GM19239 (cell line): ENCODE measurements around the gene BCAS3.

ENCODE experiments used
- DNase-seq: peaks from one replicate; pipeline ENCODE4 v3.0.0; 2011; ENCODE audit warnings: low spot score; ENCODE audit not compliant: insufficient read length
- FAIRE-seq: peaks from 2 replicates; lab custom pipeline; 2011; peaks lifted over from hg19 to GRCh38; lab: Jason Lieb, UNC

The BCAS3 gene

DNA sequence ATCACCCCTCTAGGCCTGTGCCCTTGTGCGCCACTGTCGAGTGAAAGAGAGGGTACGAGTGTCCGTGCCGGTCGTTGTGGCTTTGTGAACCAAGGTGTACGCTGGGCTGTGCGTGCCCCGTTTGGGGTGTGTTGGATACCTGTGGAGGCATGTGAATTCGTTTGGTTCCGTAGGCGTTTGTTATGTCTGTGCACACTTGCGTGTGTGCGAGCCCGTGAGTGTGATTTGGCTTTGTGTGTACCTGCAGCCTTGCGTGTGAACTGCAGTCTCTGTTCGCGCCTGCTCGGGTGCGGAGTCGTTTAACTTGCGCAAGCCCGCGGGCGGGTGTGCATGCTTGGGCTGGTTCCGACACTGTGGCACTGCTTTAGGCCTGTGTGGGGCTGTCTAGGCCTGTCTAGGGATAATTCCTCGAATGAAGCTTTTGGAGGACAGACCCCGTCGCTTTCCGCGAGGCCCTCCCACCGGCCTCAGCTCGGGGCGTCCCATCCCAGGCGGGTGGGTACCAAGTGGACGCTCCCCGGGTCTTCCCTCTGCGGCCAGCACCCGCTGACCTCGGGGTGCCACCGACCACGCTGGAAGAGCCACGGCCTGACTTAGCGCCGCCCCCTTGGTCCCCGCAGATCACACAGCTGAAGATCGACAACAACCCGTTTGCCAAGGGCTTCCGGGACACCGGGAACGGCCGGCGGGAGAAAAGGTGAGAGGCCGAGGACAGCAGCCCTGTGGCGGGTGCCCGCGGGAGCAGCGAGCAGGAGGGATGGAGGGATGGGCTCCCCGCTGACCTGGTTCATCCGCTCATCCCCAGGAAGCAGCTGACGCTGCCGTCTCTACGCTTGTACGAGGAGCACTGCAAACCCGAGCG lies 726.4 kb downstream of the BCAS3 start:
- no peak for FAIRE-seq

DNA sequence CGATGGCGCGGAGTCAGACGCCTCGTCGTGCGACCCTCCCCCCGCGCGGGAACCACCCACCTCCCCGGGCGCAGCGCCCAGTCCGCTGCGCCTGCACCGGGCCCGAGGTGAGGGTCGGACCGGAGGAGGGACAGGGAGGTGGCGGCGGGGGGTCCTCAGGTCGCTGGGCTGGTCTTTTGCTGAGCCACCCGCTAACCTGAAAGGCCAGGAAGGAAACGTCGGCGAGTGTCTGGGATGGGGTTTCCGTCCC lies 726.9 kb downstream of the BCAS3 start:
- no peak for DNase-seq
- no peak for FAIRE-seq

More for the DNA sequence above, 726.4 kb downstream of the BCAS3 start:
- DNase-seq = no peak

DNA sequence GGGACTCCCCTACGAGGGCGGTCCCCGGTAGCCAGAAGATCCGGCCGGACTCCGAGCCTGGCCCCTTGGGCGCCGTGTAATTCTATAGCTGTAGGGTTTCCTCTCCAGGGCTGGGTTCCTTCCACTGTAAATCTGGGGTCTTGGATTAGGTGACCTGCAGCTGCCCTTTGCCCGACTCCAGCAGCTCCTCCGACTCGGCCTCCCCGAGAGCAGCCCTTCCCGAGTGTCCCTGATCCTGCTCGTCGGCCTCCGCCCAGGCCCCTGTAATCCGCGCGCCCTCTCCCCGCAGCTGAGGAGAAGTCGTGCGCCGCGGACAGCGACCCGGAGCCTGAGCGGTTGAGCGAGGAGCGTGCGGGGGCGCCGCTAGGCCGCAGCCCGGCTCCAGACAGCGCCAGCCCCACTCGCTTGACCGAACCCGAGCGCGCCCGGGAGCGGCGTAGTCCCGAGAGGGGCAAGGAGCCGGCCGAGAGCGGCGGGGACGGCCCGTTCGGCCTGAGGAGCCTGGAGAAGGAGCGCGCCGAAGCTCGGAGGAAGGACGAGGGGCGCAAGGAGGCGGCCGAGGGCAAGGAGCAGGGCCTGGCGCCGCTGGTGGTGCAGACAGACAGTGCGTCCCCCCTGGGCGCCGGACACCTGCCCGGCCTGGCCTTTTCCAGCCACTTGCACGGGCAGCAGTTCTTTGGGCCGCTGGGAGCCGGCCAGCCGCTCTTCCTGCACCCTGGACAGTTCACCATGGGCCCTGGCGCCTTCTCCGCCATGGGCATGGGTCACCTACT lies 727.4 kb downstream of the BCAS3 start:
- DNase-seq = no peak

DNA sequence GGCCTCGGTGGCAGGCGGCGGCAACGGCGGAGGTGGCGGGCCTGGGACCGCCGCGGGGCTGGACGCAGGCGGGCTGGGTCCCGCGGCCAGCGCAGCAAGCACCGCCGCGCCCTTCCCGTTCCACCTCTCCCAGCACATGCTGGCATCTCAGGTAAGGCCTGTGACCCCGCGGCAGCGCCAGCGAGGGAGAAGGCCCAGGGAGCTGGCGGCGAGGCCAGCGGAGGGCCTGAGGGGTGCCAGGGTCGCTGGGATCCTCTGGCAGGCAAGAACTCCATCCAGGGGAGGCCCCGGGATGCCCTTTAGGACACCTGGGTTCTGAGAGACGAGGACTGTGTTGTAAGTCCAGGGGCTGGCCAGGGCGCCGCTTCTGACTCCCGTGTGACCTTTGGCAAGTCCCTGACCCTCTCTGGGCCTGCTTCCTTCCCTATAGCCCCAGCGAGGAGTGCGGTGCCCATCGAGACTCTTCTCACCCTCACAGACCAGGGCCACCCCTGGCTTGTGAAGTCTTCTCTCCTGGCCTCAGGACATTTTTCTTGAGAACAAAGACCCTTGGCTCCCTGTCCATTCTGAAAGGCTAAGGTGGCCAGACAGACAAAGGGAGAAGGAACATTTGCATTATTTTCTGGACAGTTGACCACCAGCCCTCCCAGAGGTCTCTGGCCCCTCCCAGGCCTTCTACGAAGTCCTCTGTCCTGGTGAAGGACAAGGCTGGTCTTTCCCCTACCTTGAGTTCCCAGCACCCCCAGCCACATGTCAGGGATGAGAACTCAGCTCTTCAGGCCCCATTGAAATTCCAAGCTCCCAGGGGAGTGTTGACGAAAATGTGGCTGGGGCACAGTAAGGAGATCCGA lies 728.3 kb downstream of the BCAS3 start:
- DNase-seq (no peak), FAIRE-seq (no peak)

More for the DNA sequence above, 727.4 kb downstream of the BCAS3 start:
- no peak for FAIRE-seq

DNA sequence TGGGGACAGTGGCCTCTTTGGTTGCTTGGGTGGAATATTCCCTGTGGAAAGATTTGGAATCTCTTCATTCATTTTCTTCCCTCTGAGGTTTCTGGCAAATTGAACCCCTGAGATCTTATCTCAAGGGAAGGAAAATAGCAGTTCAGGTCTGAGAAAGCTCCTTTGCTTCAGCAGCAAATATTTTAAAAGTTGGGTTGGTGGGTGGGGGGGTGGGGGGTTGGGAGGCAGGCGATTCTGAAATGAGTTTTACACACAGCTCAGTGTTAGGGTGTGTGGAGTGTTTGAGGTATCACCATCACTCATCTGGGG lies 728.8 kb downstream of the BCAS3 start:
- FAIRE-seq = no peak
- DNase-seq = no peak

DNA sequence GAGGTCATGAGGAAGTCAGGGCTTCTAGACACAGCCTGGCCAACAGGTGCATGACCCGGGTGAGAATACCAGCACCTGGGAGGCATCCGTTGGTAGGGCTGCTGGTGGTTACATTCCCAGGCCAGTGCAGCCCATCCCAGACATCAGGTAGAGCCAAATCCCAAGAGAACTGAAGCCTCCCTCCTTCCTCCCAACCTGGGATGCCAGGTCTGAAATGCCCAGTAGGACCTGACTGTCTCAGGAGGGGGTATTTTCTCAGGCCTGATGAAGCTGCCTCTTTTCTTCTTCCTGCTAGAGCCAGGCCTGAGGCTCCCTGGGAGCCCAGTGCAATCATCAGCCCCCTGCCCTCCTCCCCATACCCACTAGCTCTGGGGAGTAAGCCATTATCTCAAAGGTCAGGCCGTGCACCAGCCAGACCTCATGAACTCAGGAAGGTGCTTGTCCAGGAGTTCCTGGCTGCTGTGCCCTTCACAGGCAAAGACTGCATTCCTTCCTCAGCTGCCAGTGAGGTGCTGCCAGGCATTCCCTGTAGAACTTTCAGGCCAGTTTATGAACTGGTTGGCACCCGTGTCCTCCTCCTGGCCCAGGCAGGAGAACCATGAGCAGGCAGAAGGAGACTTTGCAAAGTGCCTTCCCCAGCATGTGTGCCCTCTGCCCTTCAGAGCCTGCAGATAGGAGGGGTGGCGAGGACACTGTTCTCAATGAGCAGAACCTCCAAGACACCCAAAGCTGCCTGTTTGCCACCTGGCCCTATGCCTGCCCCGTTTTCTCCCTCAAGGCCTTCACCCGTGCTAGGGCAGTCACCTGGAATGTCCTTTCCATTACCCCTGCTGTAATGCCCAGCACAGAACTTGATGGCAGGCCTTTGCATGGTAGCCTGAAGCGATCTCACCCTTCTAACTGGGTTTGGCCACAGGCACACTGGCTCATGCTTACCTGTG lies 729.6 kb downstream of the BCAS3 start:
- no peak for FAIRE-seq

DNA sequence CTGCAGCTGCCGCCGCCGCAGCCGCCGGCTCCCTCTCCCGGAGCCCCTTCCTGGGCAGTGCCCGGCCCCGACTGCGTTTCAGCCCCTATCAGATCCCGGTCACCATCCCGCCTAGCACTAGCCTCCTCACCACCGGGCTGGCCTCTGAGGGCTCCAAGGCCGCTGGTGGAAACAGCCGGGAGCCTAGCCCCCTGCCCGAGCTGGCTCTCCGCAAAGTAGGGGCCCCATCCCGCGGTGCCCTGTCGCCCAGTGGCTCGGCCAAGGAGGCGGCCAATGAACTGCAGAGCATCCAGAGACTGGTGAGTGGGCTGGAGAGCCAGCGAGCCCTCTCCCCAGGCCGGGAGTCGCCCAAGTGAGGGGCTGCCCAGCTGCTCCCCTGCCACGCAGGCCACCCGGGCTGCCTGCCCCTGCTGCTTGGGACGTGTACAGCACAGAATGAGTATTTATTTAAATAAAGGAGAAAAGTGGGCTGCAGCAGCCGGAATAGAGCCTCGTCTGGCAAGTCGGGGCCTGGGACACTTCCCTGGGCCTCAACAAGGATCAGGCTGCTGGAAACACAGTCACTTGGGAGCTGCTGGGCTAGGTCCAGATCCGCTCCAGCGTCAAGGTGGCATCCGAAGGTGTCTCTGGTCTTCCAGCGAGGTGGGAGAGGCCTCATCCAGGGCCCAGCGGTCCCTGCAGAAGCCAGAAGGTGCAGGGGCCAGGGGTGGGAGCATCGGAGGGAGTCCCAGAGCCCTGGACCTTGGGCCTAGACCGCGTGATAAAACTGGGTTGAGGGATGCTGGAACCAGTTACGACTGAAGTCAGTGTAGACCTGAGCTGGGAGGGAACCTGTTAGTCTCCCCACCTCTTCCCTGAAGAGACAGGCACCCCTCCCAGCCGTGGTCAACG lies 730.7 kb downstream of the BCAS3 start:
- peak; percentile 5 for DNase-seq
- FAIRE-seq = no peak

More for the DNA sequence above, 729.6 kb downstream of the BCAS3 start:
- no peak for DNase-seq

DNA sequence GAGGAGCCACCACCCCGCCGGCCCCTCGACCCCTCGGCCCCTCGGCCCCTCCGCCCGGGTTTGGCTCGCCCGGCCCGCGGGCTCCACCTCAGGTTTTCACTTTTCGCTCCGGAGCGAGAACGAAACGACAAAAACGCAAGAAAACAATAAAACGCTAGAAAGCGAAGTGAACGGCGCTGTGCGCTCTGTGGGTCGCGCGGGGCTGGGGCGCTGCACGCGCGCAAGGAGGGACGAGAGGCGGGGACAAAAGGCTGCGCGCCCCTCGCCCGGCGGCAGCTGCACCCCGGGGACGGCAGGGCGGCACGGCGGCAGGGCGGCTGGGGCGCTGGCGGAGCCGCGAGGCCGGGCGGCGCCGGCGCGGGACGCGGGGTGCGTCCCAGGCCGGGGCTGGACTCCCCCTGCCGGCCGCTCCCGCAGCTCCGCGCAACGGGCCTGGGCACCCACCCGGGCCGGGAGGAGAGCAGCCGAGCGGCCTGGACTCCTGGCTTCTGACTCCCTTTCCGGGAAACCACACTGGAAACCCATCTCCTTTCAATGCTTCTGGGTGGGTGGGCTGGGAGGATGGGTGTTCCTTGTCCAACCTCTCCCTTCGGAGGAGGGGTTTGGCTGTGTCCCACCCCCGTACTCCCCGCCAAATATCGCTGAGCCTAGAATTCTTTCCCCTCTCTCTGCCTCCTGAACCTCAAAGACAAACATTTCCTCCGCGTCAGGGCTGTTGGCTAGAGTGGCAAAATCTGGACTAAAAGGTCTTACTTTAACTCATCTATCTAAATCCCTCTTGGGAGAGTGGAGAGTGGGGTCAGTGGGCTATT lies 731.9 kb downstream of the BCAS3 start:
- peak; percentile 8 for FAIRE-seq
- peak; percentile 41 for DNase-seq

DNA sequence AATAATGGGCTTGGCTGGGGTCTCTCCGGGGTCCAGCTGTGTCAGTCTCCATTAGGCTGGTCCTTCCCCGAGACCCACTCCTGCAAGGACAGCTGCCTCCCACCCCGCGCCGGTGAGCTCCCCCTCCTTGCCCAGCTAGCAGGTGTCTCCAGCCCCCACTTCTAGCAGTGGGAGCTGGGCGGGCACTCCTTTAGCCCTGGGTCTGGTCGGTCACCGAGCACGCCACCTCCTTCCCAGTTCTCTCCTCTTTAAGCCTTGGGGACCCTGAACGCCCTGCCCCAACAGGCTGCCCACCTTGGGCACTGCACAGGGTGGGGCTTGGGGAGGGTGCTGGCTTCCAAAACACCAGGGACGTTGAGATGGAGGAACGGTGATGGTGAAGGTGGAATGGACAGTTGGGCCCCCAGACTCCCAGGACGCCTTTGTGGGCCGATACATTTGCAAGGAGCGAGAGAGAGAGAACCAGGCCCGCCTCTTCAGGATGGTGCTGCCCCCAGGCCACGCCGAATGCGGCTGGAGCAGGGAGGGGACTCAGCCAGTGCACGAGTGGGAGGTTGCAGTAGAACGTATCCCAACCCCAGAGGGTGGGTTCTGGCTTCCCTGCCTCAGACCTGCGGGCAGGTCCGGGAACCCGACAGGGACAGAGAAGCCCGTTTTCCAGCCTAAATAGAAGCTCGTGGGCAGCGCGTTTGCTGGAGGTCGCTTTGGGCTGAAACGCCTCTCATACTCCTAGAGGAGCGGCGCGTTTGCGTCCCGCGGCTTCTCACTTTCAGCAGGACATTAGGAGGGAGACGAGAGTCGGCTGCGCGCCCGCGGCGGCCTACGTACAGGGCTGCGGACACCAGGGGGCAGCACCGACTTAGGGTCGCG lies 732.7 kb downstream of the BCAS3 start:
- FAIRE-seq (no peak), DNase-seq (no peak)

DNA sequence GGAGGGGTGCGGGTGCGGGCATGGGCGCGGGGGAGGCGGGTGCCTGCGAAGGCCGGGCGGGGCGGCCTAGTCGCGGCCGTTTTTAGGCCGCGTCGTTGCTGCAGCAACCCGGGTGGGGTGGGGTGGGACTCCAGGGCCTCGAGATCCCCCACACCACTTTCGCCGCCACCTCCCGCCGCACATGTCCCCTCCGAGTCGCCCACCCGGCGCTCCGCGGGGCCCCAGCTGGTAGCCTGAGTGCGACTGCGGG lies 733.3 kb downstream of the BCAS3 start:
- no peak for FAIRE-seq
- no peak for DNase-seq

DNA sequence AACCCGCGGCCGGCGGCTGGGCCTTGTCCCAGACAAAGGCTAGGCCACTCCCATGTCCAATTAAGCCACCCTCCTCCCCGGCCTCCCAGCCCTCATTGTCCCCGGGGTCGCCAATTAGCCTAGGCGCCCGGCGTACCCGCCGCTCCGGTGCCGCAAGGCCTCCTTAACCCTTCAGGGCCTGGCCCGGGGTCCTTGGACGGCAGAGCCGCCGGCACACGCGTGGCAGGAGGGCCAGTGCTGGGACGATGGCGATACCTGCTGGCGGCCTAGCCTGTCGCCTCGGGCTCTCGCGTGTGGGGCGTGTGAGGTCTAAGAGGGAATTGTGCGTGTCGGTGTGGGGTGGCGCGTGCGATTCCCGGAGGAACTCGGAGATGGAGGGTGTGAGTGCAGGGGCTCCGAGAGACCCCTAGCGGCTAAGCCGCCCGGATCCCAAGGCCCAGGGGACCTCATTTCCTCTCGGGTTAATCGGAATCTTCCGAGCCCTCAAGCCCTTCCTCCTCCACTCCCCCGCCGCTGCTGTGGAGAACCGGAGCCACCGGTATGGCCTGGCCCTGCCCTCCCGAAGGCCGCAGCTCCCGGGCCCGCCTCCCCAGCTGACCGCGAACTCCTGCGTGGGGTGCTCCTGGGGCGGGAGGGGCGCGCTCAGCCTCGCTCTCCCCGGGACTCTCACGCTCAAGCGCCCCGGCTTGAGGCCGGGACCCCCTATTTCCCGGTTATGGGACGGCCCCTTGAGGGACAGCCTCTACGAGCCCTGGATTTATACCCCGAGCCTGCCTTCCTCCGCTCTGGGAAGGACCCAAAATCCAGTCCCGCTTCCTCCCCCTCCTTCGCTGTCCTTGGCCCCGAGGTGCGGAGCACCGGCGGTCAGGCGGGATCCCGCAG lies 733.9 kb downstream of the BCAS3 start:
- DNase-seq (no peak), FAIRE-seq (peak; percentile 60)

DNA sequence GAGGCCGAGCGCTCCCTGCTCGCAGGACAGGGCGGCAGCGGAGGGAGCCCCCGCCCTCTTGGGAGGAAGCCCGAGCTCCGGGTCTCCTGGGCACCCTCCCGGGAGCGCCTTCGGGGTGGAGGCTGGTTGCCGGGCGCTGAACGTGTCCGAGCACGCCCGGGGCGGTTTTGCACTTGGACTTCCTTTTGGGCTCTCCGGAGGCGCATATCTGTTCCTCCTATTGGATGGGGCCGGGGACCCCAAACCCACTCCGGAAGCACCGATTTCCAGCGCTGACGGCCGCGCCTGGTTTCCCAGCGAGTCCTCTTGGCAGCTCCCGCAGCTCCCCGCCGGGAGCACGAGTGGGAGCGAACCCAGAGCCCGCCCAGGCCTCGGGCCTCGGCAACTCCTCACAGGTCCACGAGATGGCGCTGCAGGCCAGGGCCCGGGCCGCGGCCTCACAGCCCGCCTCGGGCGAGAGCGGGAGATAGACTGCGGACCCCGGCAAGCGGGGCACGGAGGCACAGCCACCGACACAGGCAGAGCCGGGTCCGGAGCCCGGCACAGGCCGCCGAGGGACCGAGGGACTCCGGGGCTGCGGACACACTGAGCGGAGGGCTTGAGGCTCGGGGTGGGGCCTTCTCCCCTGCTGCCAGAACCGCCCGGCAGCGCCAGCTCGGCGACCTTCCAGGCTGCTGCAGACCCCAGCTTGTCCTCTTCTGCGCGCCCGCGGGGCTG lies 734.6 kb downstream of the BCAS3 start:
- peak; percentile 90 for DNase-seq
- FAIRE-seq = no peak

DNA sequence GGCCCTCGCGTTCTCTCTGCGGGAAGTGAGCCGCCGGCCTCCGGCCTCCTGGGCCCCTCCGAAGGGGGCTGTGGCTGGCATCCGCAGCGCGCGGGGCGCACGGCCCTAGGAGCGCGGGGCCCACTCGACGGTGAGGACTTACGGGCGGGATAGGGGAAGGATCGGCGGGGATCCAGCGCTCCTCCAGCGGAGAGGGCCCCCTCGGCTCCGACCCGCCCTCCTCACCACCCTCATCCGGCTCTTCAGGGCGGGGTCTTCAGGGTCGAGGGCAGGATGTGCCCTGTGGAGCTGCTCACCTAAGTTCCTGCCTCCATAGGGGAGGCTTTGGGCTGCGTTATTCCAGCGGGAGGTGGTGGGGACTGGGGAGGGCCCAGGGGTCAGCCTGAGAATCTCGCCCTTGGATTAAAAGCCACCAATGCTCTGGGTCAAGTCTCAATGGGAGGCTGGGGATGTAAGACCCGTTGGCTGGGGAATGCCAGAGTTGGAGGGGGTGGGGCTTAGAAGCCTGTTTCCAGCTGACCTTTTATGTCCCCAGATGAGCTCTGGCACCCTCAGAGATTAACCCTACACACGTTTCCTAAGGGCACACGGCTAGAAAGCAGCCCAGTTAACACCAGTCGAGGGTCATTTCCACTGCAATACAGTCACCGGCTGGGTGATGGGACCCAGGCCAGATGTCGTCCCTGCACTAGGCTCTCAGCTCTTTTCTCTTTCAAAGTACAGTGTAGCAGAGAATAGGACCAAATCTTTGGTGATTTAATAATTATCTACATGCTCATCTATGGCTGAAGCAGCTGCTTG lies 735.4 kb downstream of the BCAS3 start:
- DNase-seq = no peak
- FAIRE-seq = no peak

DNA sequence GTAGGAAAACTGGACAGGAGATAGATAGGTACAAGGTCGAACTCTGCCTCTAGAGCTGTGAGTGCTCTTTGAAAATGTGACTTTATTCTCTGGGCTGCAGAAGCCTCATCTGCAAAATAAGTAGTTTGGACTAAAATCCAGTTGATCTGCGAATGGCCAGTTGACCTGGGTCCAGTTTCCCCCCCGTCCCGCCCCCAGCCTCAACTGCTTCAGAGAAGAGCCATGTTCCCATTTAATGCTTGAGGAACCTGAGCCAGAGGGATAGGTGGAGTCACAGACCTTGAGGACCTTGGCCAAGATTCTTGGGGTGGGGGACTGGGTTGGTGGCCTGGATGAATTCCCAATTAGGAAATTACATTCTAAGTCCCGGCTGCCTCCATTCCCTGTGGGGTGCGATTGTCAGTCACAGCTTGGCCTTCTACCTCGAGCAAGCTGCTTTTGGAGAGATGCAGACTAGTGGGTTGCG lies 736.0 kb downstream of the BCAS3 start:
- DNase-seq (no peak), FAIRE-seq (no peak)
